Colonic mucosa (tissue), 4 donors: Measurements from ENCODE around the gene GRM8. TPM values are rescaled to one million over a fixed set of nuclear protein-coding genes. Genes with fewer than 3 reads are reported as not detected.

Experiments used
- DNase-seq: peaks from one replicate; pipeline ENCODE4 v3.0.0-alpha.2; 2020
- H3K27ac ChIP-seq: fragments of 200-600 bp; one replicate; pipeline ENCODE4 v1.8.0; 2021
- H3K27me3 ChIP-seq: fragments of 200-600 bp; one replicate; pipeline ENCODE4 v1.8.0; 2021
- H3K36me3 ChIP-seq: fragments of 200-600 bp; one replicate; pipeline ENCODE4 v1.8.0; 2021
- H3K4me1 ChIP-seq: fragments of 200-600 bp; one replicate; pipeline ENCODE4 v1.8.0; 2021; ENCODE audit warnings: mild to moderate bottlenecking
- H3K4me3 ChIP-seq: fragments of 200-600 bp; one replicate; pipeline ENCODE4 v1.8.0; 2021
- H3K9ac ChIP-seq, 2 donors: one replicate each; pipeline ENCODE4 v1.7.0; 2013; ENCODE audit warnings: control low read depth in 2 of 2, low read depth in 2 of 2, low read length in 2 of 2
- H3K9me3 ChIP-seq: fragments of 200-600 bp; one replicate; pipeline ENCODE4 v1.8.0; 2021
- CTCF ChIP-seq: fragments of 200-600 bp; IDR thresholded peaks from one replicate; pipeline ENCODE4 v1.8.0; 2022; ENCODE audit warnings: antibody characterized with exemption, mild to moderate bottlenecking
- intact Hi-C: fragments of 100-400 bp; cut with DNase I; formaldehyde crosslinking; loops from one replicate; pipeline ENCODE4 v1.14.1; 2022
- total RNA-seq, 2 donors: library from RNA; stranded (reverse); fragmentation: NEBNext Ultra II Directional in 1 of 2; extraction: Animal tissue kit (Norgen Biotek cat#: 25700) in 1 of 2; gene quantifications; one replicate each; pipeline ENCODE4 v1.2.1, GENCODE V29; 2021
- donor health status: healthy.
- donor health status: DM: no; HTN: no; CAD: no.
- donor health status: DM: no; HTN: no; CAD: no.

Gene GRM8
- total RNA-seq, 2 donors from 2014 or later: 2.2 to 2.5 TPM

GRCh38 chr7:127150543-127150942, 102.2 kb downstream of the GRM8 start:
- Histone ChIP-seq H3K9me3 (no peaks in the 10 kb centered on the region), H3K27ac (no peak overlapping the region), H3K4me1 (no peaks in the 10 kb centered on the region), H3K36me3 (no peaks in the 10 kb centered on the region), H3K4me3 (no peak overlapping the region), H3K9ac (no peak overlapping the region), H3K27me3 (no peaks in the 10 kb centered on the region)
- intact Hi-C loops: no loop called here
- DNase-seq: no peak
- no peak for TF ChIP-seq CTCF

GRCh38 chr7:127146746-127147536, 105.8 kb downstream of the GRM8 start:
- TF ChIP-seq CTCF: no peak
- no peaks in the 10 kb centered on the region for H3K9me3 ChIP-seq
- H3K4me1 ChIP-seq: no peaks in the 10 kb centered on the region
- intact Hi-C loops: no loop called here
- no peak overlapping the region for H3K4me3 ChIP-seq
- DNase-seq: no peak
- no peak overlapping the region for H3K9ac ChIP-seq
- no peak overlapping the region for H3K27ac ChIP-seq
- H3K27me3 ChIP-seq: no peaks in the 10 kb centered on the region
- no peaks in the 10 kb centered on the region for H3K36me3 ChIP-seq

GRCh38 chr7:127137146-127137545, 115.6 kb downstream of the GRM8 start:
- H3K9me3 ChIP-seq: no peaks in the 10 kb centered on the region
- TF ChIP-seq CTCF: no peak

GRCh38 chr7:127135871-127136485, 116.8 kb downstream of the GRM8 start:
- H3K4me3 ChIP-seq: no peak overlapping the region
- intact Hi-C loops: no loop called here
- no peaks in the 10 kb centered on the region for H3K36me3 ChIP-seq
- H3K9me3 ChIP-seq: no peaks in the 10 kb centered on the region
- no peaks in the 10 kb centered on the region for H3K27me3 ChIP-seq
- no peak for TF ChIP-seq CTCF
- no peak overlapping the region for H3K9ac ChIP-seq
- no peak for DNase-seq
- H3K27ac ChIP-seq: no peak overlapping the region
- no peaks in the 10 kb centered on the region for H3K4me1 ChIP-seq

More at GRCh38 chr7:127137146-127137545, 115.6 kb downstream of the GRM8 start:
- Histone ChIP-seq H3K4me3 (no peak overlapping the region), H3K27ac (no peak overlapping the region), H3K9ac (no peak overlapping the region), H3K36me3 (no peaks in the 10 kb centered on the region), H3K27me3 (no peaks in the 10 kb centered on the region), H3K4me1 (no peaks in the 10 kb centered on the region)
- intact Hi-C loops: no loop called here
- DNase-seq: no peak

- H3K27me3 ChIP-seq: no peaks in the 10 kb centered on the region
- intact Hi-C loops: no loop called here
- H3K9me3 ChIP-seq: no peaks in the 10 kb centered on the region
- no peak overlapping the region for H3K27ac ChIP-seq
- H3K4me3 ChIP-seq: no peak overlapping the region
- DNase-seq: no peak
- no peak for TF ChIP-seq CTCF
- no peaks in the 10 kb centered on the region for H3K36me3 ChIP-seq
- H3K4me1 ChIP-seq: no peaks in the 10 kb centered on the region
- H3K9ac ChIP-seq: no peak overlapping the region
Measured at GRCh38 chr7:127123220-127123619, 129.5 kb downstream of the GRM8 start.
